Loucy (cell line): ENCODE data around the gene ABHD13.

Source experiments
- EZH2phosphoT487 ChIP-seq: fragments of 200-600 bp; IDR thresholded peaks from 2 replicates; pipeline ENCODE4 v1.6.1; 2018; ENCODE audit warnings: antibody characterized with exemption, mild to moderate bottlenecking, moderate library complexity, borderline replicate concordance
- TF ChIP-seq, protein P1 (sequence below): fragments of 200-600 bp; sonication (generic); conservative IDR thresholded peaks from 2 replicates; pipeline ENCODE4 v1.5.1; 2014; ENCODE audit warnings: mild to moderate bottlenecking, antibody characterized with exemption, low read length

DNA sequence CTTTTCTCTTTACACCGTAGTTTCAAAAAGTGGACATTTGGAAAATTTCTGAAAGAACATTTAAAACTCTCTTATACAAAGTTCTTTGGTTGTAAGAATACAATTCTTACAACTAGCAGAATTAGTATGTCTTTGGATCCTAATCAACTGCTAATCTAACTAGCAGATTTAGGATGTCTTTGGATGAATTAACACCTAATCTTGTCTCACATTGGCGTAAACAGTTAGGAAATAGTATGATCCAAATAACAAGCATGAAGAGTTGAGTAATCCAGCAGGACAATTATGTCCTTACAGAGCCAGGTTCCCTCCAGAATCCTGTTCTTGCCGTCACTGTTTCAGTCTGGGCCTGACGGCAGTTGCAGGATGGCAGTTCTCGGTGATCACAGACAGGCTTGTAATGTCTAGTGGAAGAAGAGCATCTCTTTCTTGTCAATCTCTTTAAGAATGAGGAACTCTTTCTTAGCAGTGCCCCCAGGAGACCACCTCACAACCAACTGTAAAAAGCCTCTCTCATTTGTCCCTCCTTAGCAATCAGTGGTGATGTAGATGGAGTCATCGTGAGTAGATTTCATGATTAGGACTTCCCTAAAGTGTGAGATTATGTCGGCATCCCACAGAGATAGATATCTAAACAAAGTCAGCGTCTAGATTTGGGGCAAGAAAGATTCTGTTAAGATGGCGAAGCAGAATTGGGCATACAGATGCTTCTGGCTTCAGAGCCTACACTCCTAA is 45.6 kb downstream of the ABHD13 start:
- TF ChIP-seq EZH2phosphoT487, result no peak
- TF ChIP-seq, protein P1, sequence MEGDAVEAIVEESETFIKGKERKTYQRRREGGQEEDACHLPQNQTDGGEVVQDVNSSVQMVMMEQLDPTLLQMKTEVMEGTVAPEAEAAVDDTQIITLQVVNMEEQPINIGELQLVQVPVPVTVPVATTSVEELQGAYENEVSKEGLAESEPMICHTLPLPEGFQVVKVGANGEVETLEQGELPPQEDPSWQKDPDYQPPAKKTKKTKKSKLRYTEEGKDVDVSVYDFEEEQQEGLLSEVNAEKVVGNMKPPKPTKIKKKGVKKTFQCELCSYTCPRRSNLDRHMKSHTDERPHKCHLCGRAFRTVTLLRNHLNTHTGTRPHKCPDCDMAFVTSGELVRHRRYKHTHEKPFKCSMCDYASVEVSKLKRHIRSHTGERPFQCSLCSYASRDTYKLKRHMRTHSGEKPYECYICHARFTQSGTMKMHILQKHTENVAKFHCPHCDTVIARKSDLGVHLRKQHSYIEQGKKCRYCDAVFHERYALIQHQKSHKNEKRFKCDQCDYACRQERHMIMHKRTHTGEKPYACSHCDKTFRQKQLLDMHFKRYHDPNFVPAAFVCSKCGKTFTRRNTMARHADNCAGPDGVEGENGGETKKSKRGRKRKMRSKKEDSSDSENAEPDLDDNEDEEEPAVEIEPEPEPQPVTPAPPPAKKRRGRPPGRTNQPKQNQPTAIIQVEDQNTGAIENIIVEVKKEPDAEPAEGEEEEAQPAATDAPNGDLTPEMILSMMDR, result no peak
